ENCODE measurements around the gene EGLN1.

The EGLN1 gene

GRCh38 chr1:231390071-231390470 is 32.0 kb downstream of the EGLN1 start:
- TF ChIP-seq NFIC (IDR thresholded peaks at IDR 0.05) (no peak), ZBTB7A (IDR thresholded peaks at IDR 0.05; ENCODE audit: low read depth) (no peak), MAX (IDR thresholded peaks at IDR 0.05) (no peak), CEBPB (IDR thresholded peaks at IDR 0.05) (no peak), TEAD4 (IDR thresholded peaks at IDR 0.05) (no peak), TAF1 (IDR thresholded peaks at IDR 0.05; ENCODE audit: low read depth) (no peak), FOXM1 (IDR thresholded peaks at IDR 0.05; ENCODE audit: borderline replicate concordance, low read depth) (no peak), EGR1 (IDR thresholded peaks at IDR 0.05) (no peak)

GRCh38 chr1:231387770-231388669 is 34.1 kb downstream of the EGLN1 start:
- TF ChIP-seq REST (IDR thresholded peaks at IDR 0.05; ENCODE audit: low read depth) = no peak
- TF ChIP-seq MAX (IDR thresholded peaks at IDR 0.05) = no peak
- no peak for TF ChIP-seq USF1 (IDR thresholded peaks at IDR 0.05)
- no peak for TF ChIP-seq TCF12 (IDR thresholded peaks at IDR 0.05; ENCODE audit: low read depth)
- TF ChIP-seq EP300 (IDR thresholded peaks at IDR 0.05; ENCODE audit: borderline replicate concordance) = no peak
- TF ChIP-seq ZBTB7A (IDR thresholded peaks at IDR 0.05; ENCODE audit: low read depth) = no peak
- TF ChIP-seq EGR1 (IDR thresholded peaks at IDR 0.05) = no peak
- no peak for TF ChIP-seq YY1 (IDR thresholded peaks at IDR 0.05; ENCODE audit: low read depth)
- no peak for TF ChIP-seq TAF1 (IDR thresholded peaks at IDR 0.05; ENCODE audit: low read depth)
- TF ChIP-seq RAD21 (IDR thresholded peaks at IDR 0.05; ENCODE audit: low read depth) = no peak
- no peak for TF ChIP-seq FOXM1 (IDR thresholded peaks at IDR 0.05; ENCODE audit: borderline replicate concordance, low read depth)
- no peak for TF ChIP-seq NFIC (IDR thresholded peaks at IDR 0.05)
- no peak for TF ChIP-seq CEBPB (IDR thresholded peaks at IDR 0.05)
- TF ChIP-seq CREB1 (IDR thresholded peaks at IDR 0.05; ENCODE audit: low read depth) = no peak
- TF ChIP-seq TEAD4 (IDR thresholded peaks at IDR 0.05) = no peak

- no peak for TF ChIP-seq USF1 (IDR thresholded peaks at IDR 0.05)
- TF ChIP-seq TEAD4 (IDR thresholded peaks at IDR 0.05) = no peak
- no peak for TF ChIP-seq TCF12 (IDR thresholded peaks at IDR 0.05; ENCODE audit: low read depth)
- TF ChIP-seq YY1 (IDR thresholded peaks at IDR 0.05; ENCODE audit: low read depth) = no peak
- TF ChIP-seq FOXM1 (IDR thresholded peaks at IDR 0.05; ENCODE audit: borderline replicate concordance, low read depth) = no peak
- TF ChIP-seq NFIC (IDR thresholded peaks at IDR 0.05) = no peak
- TF ChIP-seq ZBTB7A (IDR thresholded peaks at IDR 0.05; ENCODE audit: low read depth) = no peak
- TF ChIP-seq CREB1 (IDR thresholded peaks at IDR 0.05; ENCODE audit: low read depth) = no peak
- TF ChIP-seq MAX (IDR thresholded peaks at IDR 0.05) = no peak
- no peak for TF ChIP-seq EGR1 (IDR thresholded peaks at IDR 0.05)
- TF ChIP-seq REST (IDR thresholded peaks at IDR 0.05; ENCODE audit: low read depth) = no peak
- no peak for TF ChIP-seq TAF1 (IDR thresholded peaks at IDR 0.05; ENCODE audit: low read depth)
- no peak for TF ChIP-seq CEBPB (IDR thresholded peaks at IDR 0.05)
- no peak for TF ChIP-seq EP300 (IDR thresholded peaks at IDR 0.05; ENCODE audit: borderline replicate concordance)
- no peak for TF ChIP-seq RAD21 (IDR thresholded peaks at IDR 0.05; ENCODE audit: low read depth)
Measured at GRCh38 chr1:231386466-231386865, 35.6 kb downstream of the EGLN1 start.

- no peak for TF ChIP-seq RAD21 (IDR thresholded peaks at IDR 0.05; ENCODE audit: low read depth)
- TF ChIP-seq TEAD4 (IDR thresholded peaks at IDR 0.05) = no peak
- no peak for TF ChIP-seq USF1 (IDR thresholded peaks at IDR 0.05)
- no peak for TF ChIP-seq NFIC (IDR thresholded peaks at IDR 0.05)
- TF ChIP-seq CEBPB (IDR thresholded peaks at IDR 0.05) = no peak
- TF ChIP-seq EGR1 (IDR thresholded peaks at IDR 0.05) = no peak
- TF ChIP-seq TCF12 (IDR thresholded peaks at IDR 0.05; ENCODE audit: low read depth) = no peak
Measured at GRCh38 chr1:231385416-231385748, 36.7 kb downstream of the EGLN1 start.
